WI38 (cell line): Measurements from ENCODE around the gene RNF144B.

Experiments used
- H3K4me3 ChIP-seq: 2 replicates; pipeline ENCODE4 v1.5.1; 2011; ENCODE audit warnings: low read depth, mild to moderate bottlenecking, control low read depth, low read length
- CTCF ChIP-seq: IDR thresholded peaks from 2 replicates; pipeline ENCODE4 v1.5.1; 2012; ENCODE audit warnings: low read depth, mild to moderate bottlenecking, control low read depth, low read length

RNF144B gene

GRCh38 chr6:18416341-18416679, 29.2 kb downstream of the RNF144B start:
- H3K4me3 ChIP-seq = no peak overlapping the region
- TF ChIP-seq CTCF = no peak

- no peak for TF ChIP-seq CTCF
These were observed 33.2 kb downstream of the RNF144B start for GRCh38 chr6:18420328-18420727.

DNA sequence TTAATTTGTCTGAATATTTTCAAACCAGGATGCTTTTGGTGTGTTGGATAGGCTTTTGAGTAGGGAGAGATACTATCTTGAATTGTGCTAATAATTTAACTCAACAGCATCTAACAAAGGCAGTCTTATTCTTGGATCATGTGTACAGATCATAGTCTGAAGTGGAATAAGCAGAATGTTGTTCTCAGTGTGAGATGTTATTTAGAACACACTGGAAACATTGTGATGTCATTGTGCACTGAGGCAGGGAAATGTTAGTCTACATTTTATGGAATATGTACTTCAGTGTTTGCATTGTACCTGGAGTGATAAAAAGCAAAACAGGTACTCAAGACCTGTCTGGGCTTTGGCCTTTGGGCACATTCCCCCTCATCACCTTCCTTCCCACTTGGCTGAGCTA, 35.0 kb downstream of the RNF144B start:
- no peak for TF ChIP-seq CTCF
- H3K4me3 ChIP-seq = no peak overlapping the region

More at GRCh38 chr6:18420328-18420727, 33.2 kb downstream of the RNF144B start:
- no peak overlapping the region for H3K4me3 ChIP-seq

DNA sequence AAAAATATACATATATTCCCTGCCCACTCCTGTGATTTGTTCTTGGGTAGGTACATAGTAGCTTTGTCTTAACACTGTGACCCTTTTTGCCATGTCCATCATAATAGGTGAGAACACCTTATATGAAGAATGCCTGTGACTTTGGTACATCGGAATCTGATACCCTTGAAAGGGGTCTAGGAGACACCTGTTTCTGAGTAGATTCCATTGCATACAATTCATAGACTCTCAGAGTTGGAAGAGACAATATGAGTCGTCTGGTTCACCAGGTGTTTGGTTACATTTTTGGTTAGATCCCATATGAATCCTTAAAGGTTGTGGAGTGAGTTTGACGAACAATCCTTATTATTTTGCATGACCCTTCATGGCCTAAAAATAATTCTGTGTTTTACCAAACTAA, 36.3 kb downstream of the RNF144B start:
- H3K4me3 ChIP-seq = no peak overlapping the region
- TF ChIP-seq CTCF = no peak

DNA sequence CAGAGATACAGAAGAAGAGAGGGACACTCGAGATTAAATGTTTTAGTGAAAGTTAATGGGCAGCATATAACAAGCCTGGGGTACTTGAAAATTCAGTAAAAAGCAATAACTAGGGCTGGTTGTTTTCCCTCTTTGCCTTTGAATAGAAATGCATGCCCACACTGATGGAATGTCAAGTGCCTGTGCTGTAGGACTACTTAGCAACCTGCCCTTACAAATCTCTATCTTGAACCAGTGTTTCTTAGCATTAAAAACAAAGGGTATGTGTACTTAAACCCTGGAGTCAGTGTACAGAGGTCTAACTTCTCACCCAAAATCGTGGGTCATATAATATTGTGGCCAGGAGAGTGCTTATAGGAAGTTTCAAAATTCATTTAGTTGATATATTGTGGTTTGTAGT, 37.1 kb downstream of the RNF144B start:
- no peak for TF ChIP-seq CTCF
- no peak overlapping the region for H3K4me3 ChIP-seq

GRCh38 chr6:18425218-18425617, 38.1 kb downstream of the RNF144B start:
- no peak for TF ChIP-seq CTCF

DNA sequence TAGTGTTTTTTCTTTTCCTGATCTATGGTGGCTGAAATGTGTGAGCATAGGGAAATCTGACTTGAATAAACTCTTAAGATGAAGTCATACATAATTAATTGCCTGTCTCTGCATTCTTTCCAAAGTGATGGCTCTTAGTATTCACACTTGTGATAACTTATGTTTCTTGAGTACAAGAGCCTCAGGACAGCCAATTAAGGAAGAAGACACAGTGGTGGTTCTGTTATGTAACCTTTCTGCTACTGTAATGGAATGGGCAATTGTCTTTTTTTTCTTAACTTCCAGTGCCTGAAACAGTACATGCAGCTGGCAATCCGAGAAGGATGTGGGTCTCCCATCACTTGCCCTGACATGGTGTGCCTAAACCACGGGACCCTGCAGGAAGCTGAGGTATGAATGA, 40.1 kb downstream of the RNF144B start:
- no peak overlapping the region for H3K4me3 ChIP-seq
- no peak for TF ChIP-seq CTCF

More at GRCh38 chr6:18425218-18425617, 38.1 kb downstream of the RNF144B start:
- H3K4me3 ChIP-seq = no peak overlapping the region
